ENCODE data around the gene FGF8.

DNA sequence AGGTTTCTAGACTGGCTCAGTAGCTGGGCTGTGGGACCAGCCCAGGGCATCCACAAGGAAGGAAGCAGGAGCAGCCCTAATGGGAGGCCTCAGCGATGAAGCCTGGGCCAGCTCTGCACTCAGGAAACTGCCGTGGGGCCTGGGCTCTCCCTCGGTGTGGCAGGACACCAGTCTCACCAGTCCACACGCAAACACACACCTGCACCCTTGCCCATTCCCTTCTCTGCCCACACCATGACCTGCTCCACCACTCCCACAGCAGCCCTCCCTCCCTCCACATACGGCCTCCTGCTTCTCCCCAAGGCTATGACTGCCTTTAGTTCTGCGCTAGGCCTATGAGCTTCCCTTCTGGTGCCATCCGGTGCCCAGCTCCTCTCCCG is 7.1 kb downstream of the FGF8 start:
- TF ChIP-seq, protein P1, sequence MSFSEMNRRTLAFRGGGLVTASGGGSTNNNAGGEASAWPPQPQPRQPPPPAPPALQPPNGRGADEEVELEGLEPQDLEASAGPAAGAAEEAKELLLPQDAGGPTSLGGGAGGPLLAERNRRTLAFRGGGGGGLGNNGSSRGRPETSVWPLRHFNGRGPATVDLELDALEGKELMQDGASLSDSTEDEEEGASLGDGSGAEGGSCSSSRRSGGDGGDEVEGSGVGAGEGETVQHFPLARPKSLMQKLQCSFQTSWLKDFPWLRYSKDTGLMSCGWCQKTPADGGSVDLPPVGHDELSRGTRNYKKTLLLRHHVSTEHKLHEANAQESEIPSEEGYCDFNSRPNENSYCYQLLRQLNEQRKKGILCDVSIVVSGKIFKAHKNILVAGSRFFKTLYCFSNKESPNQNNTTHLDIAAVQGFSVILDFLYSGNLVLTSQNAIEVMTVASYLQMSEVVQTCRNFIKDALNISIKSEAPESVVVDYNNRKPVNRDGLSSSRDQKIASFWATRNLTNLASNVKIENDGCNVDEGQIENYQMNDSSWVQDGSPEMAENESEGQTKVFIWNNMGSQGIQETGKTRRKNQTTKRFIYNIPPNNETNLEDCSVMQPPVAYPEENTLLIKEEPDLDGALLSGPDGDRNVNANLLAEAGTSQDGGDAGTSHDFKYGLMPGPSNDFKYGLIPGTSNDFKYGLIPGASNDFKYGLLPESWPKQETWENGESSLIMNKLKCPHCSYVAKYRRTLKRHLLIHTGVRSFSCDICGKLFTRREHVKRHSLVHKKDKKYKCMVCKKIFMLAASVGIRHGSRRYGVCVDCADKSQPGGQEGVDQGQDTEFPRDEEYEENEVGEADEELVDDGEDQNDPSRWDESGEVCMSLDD (CRISPR knock-in tag; IDR thresholded peaks at IDR 0.05; ENCODE audit: borderline replicate concordance) = no peak
- TF ChIP-seq, protein P2, sequence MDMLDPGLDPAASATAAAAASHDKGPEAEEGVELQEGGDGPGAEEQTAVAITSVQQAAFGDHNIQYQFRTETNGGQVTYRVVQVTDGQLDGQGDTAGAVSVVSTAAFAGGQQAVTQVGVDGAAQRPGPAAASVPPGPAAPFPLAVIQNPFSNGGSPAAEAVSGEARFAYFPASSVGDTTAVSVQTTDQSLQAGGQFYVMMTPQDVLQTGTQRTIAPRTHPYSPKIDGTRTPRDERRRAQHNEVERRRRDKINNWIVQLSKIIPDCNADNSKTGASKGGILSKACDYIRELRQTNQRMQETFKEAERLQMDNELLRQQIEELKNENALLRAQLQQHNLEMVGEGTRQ (IDR thresholded peaks at IDR 0.05; ENCODE audit: low read depth, low read length) = no peak
- TF ChIP-seq, protein P2 (CRISPR knock-in tag; IDR thresholded peaks at IDR 0.05; ENCODE audit: borderline replicate concordance) = no peak
- TF ChIP-seq, protein P3, sequence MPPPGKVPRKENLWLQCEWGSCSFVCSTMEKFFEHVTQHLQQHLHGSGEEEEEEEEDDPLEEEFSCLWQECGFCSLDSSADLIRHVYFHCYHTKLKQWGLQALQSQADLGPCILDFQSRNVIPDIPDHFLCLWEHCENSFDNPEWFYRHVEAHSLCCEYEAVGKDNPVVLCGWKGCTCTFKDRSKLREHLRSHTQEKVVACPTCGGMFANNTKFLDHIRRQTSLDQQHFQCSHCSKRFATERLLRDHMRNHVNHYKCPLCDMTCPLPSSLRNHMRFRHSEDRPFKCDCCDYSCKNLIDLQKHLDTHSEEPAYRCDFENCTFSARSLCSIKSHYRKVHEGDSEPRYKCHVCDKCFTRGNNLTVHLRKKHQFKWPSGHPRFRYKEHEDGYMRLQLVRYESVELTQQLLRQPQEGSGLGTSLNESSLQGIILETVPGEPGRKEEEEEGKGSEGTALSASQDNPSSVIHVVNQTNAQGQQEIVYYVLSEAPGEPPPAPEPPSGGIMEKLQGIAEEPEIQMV (CRISPR knock-in tag; IDR thresholded peaks at IDR 0.05; ENCODE audit: low read depth) = no peak
- TF ChIP-seq, protein P4, sequence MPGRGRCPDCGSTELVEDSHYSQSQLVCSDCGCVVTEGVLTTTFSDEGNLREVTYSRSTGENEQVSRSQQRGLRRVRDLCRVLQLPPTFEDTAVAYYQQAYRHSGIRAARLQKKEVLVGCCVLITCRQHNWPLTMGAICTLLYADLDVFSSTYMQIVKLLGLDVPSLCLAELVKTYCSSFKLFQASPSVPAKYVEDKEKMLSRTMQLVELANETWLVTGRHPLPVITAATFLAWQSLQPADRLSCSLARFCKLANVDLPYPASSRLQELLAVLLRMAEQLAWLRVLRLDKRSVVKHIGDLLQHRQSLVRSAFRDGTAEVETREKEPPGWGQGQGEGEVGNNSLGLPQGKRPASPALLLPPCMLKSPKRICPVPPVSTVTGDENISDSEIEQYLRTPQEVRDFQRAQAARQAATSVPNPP (CRISPR knock-in tag; IDR thresholded peaks at IDR 0.05) = no peak
- TF ChIP-seq, protein P5, sequence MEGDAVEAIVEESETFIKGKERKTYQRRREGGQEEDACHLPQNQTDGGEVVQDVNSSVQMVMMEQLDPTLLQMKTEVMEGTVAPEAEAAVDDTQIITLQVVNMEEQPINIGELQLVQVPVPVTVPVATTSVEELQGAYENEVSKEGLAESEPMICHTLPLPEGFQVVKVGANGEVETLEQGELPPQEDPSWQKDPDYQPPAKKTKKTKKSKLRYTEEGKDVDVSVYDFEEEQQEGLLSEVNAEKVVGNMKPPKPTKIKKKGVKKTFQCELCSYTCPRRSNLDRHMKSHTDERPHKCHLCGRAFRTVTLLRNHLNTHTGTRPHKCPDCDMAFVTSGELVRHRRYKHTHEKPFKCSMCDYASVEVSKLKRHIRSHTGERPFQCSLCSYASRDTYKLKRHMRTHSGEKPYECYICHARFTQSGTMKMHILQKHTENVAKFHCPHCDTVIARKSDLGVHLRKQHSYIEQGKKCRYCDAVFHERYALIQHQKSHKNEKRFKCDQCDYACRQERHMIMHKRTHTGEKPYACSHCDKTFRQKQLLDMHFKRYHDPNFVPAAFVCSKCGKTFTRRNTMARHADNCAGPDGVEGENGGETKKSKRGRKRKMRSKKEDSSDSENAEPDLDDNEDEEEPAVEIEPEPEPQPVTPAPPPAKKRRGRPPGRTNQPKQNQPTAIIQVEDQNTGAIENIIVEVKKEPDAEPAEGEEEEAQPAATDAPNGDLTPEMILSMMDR (CRISPR knock-in tag; IDR thresholded peaks at IDR 0.05) = no peak
- TF ChIP-seq ZFP37 (CRISPR knock-in tag; IDR thresholded peaks at IDR 0.05; ENCODE audit: borderline replicate concordance) = no peak
- no peak for TF ChIP-seq FOSL1 (CRISPR knock-in tag; IDR thresholded peaks at IDR 0.05; ENCODE audit: borderline replicate concordance)
- no peak for TF ChIP-seq FOSL2 (CRISPR knock-in tag; IDR thresholded peaks at IDR 0.05)
- no peak for TF ChIP-seq ZNF674 (CRISPR knock-in tag; IDR thresholded peaks at IDR 0.05; ENCODE audit: low read depth)
- no peak for TF ChIP-seq EZH2 (conservative IDR thresholded peaks at IDR 0.05; ENCODE audit: low read depth, low read length)
